ENCODE data around the gene MRPL39. TPM values are rescaled to one million over a fixed set of nuclear protein-coding genes. Genes with fewer than 3 reads are reported as not detected.

The MRPL39 gene
- total and polyA plus RNA-seq, 9 of the 15 experiments (the other 6 are each of a cell fraction or from before 2014, with no cell fraction given): 65.4 to 247 (median 105) TPM

- Histone ChIP-seq H3K79me2 (ENCODE audit: control insufficient read depth, insufficient read depth, low read length) (no peaks in the 10 kb centered on the region), H3K9me1 (ENCODE audit: control insufficient read depth, insufficient read depth, low read length) (no peaks in the 10 kb centered on the region), H3K4me1 (replicated peaks in 1 of 2; ENCODE audit: control insufficient read depth in 2 of 2, insufficient read depth in 2 of 2, low read length in 2 of 2) (no peaks in the 10 kb centered on the region), H2AFZ (ENCODE audit: low read depth, low read length) (no peak overlapping the region), H3K4me2 (ENCODE audit: insufficient read depth, low read length) (no peak overlapping the region), H3K36me3 (ENCODE audit: control insufficient read depth, insufficient read depth, low read length) (peaks cover 40% of the 10 kb centered on the region), H3K9ac (ENCODE audit: insufficient read depth in 1 of 2, low read depth in 2 of 2, low read length in 2 of 2) (no peak overlapping the region), H3K27me3 (ENCODE audit: control insufficient read depth in 2 of 2, insufficient read depth in 2 of 2, low read length in 2 of 2) (no peaks in the 10 kb centered on the region), H4K20me1 (replicated peaks; ENCODE audit: control insufficient read depth, insufficient read depth, low read length) (no peaks in the 10 kb centered on the region), H3K4me3 (no peak overlapping the region), H3K9me3 (replicated peaks; ENCODE audit: control insufficient read depth, insufficient read depth, low read depth, low read length) (no peaks in the 10 kb centered on the region), H3K27ac (ENCODE audit: extremely low read depth, low read depth, low read length) (no peak overlapping the region)
- intact Hi-C loops (cut with micrococcal nuclease) (no loop called here), in situ Hi-C loops (cut with MboI) (no loop called here)
- ATAC-seq (no peak), DNase-seq (ENCODE audit: extremely low read depth in 1 of 4, low spot score in 3 of 4) (no peak), FAIRE-seq (no peak)
- POLR2A ChIA-PET: interaction anchor here (1.0 kb wide), 1 partner anchor 20 kb away, joined by 3 read pairs; no protein-coding TSS in a partner anchor
- 54% methylated on average over 2 of the region's 2 CpGs for WGBS (ENCODE audit: insufficient coverage, low coverage, missing lambda C conversion rate)
- BruUV-seq (replicated peaks): no TSS peak
- TF ChIP-seq PML (IDR thresholded peaks at IDR 0.05; ENCODE audit: low read length) (no peak), FOXP1 (CRISPR knock-in tag; IDR thresholded peaks at IDR 0.05) (no peak), ZNF695 (CRISPR knock-in tag; IDR thresholded peaks at IDR 0.05) (no peak)
- CTCF ChIA-PET (ENCODE audit: low intra/inter-chr PET ratio): no interaction called here
Measured at GRCh38 chr21:25586791-25587190, 20.5 kb downstream of the MRPL39 start.

GRCh38 chr21:25586326-25586725, 21.0 kb downstream of the MRPL39 start:
- H3K36me3 ChIP-seq (ENCODE audit: control insufficient read depth, insufficient read depth, low read length): peaks cover 36% of the 10 kb centered on the region
- intact Hi-C loops (cut with micrococcal nuclease): no loop called here
- CTCF ChIA-PET (ENCODE audit: low intra/inter-chr PET ratio): no interaction called here
- POLR2A ChIA-PET: interaction anchor here (1.0 kb wide), 1 partner anchor 20 kb away, joined by 3 read pairs; no protein-coding TSS in a partner anchor
- H3K9me1 ChIP-seq (ENCODE audit: control insufficient read depth, insufficient read depth, low read length): no peaks in the 10 kb centered on the region
- no peak overlapping the region for H2AFZ ChIP-seq (ENCODE audit: low read depth, low read length)
- ATAC-seq (no peak), FAIRE-seq (no peak), DNase-seq (ENCODE audit: extremely low read depth in 1 of 4, low spot score in 3 of 4) (no peak)
- no peaks in the 10 kb centered on the region for H3K27me3 ChIP-seq (ENCODE audit: control insufficient read depth in 2 of 2, insufficient read depth in 2 of 2, low read length in 2 of 2)
- no peaks in the 10 kb centered on the region for H3K79me2 ChIP-seq (ENCODE audit: control insufficient read depth, insufficient read depth, low read length)
- H3K9me3 ChIP-seq (replicated peaks; ENCODE audit: control insufficient read depth, insufficient read depth, low read depth, low read length): no peaks in the 10 kb centered on the region
- BruUV-seq (replicated peaks): no TSS peak
- H4K20me1 ChIP-seq (replicated peaks; ENCODE audit: control insufficient read depth, insufficient read depth, low read length): no peaks in the 10 kb centered on the region
- in situ Hi-C loops (cut with MboI): no loop called here
- 95% methylated on average over 3 of the region's 3 CpGs for WGBS (ENCODE audit: insufficient coverage, low coverage, missing lambda C conversion rate)
- no peaks in the 10 kb centered on the region for H3K4me1 ChIP-seq (replicated peaks in 1 of 2; ENCODE audit: control insufficient read depth in 2 of 2, insufficient read depth in 2 of 2, low read length in 2 of 2)
- no peak overlapping the region for H3K4me3 ChIP-seq
- no peak overlapping the region for H3K9ac ChIP-seq (ENCODE audit: insufficient read depth in 1 of 2, low read depth in 2 of 2, low read length in 2 of 2)
- no peak overlapping the region for H3K4me2 ChIP-seq (ENCODE audit: insufficient read depth, low read length)
- no peak overlapping the region for H3K27ac ChIP-seq (ENCODE audit: extremely low read depth, low read depth, low read length)
- no peak for TF ChIP-seq NR2F6 (CRISPR knock-in tag; IDR thresholded peaks at IDR 0.05)
- TF ChIP-seq GTF2E2 (tag; IDR thresholded peaks at IDR 0.05): no peak
- no peak for TF ChIP-seq KDM5B (IDR thresholded peaks at IDR 0.05; ENCODE audit: insufficient replicate concordance, low read depth, low read length)
- no peak for TF ChIP-seq RAD51 (IDR thresholded peaks at IDR 0.05; ENCODE audit: borderline replicate concordance, low read depth)
- no peak for TF ChIP-seq ZNF354B (CRISPR knock-in tag; IDR thresholded peaks at IDR 0.05)
